SU-DHL-6 (cell line): ENCODE data around the gene CD274.
"Not testable (repeated sequence)": the region's sequence is repeated elsewhere in the genome, so short reads cannot be mapped to it uniquely, and the experiment has no call there.

Source experiments
- EZH2phosphoT487 ChIP-seq: fragments of 200-600 bp; sonication (generic), shearing (Covaris generic); conservative IDR thresholded peaks from 2 replicates; pipeline ENCODE4 v1.6.1; 2018; ENCODE audit warnings: mild to moderate bottlenecking, antibody characterized with exemption, low read length, moderate library complexity, mixed read lengths
- TF ChIP-seq, protein P1 (sequence below): fragments of 200-600 bp; sonication (generic); IDR thresholded peaks from one replicate; pipeline ENCODE4 v1.5.1; 2017; ENCODE audit warnings: antibody characterized with exemption, mild to moderate bottlenecking, low read length, moderate library complexity; ENCODE audit not compliant: insufficient read depth, poor library complexity, severe bottlenecking

DNA sequence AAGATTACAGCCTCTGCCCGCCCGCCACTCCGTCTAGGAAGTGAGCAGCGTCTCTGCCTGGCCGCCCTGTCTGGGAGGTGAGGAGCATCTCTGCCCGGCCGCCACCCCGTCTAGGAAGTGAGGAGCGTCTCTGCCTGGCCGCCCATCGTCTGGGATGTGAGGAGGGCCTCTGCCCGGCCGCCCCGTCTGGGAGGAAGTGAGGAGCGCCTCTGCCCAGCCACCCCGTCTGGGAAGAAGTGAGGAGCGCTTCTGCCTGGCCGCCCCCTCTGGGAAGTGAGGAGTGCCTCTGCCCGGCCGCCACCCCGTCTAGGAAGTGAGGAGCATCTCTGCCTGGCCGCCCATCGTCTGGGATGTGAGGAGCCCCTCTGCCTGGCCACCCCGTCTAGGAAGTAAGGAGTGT is 17.5 kb upstream of the CD274 start:
- TF ChIP-seq, protein P1, sequence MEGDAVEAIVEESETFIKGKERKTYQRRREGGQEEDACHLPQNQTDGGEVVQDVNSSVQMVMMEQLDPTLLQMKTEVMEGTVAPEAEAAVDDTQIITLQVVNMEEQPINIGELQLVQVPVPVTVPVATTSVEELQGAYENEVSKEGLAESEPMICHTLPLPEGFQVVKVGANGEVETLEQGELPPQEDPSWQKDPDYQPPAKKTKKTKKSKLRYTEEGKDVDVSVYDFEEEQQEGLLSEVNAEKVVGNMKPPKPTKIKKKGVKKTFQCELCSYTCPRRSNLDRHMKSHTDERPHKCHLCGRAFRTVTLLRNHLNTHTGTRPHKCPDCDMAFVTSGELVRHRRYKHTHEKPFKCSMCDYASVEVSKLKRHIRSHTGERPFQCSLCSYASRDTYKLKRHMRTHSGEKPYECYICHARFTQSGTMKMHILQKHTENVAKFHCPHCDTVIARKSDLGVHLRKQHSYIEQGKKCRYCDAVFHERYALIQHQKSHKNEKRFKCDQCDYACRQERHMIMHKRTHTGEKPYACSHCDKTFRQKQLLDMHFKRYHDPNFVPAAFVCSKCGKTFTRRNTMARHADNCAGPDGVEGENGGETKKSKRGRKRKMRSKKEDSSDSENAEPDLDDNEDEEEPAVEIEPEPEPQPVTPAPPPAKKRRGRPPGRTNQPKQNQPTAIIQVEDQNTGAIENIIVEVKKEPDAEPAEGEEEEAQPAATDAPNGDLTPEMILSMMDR, result not testable (repeated sequence)
- TF ChIP-seq EZH2phosphoT487, result not testable (repeated sequence)
